ENCODE measurements around the gene RUNX1.

Gene RUNX1

GRCh38 chr21:34802180-34802899, 246.8 kb downstream of the RUNX1 start:
- DNase-seq, result no peak
- no peak overlapping the region for H3K4me3 Mint-ChIP-seq
- peaks cover 5 to 10% of the 10 kb centered on the region in 2 donors for H3K9me3 Mint-ChIP-seq
- H3K27ac Mint-ChIP-seq, result no peak overlapping the region
- H3K27me3 Mint-ChIP-seq, result no peaks in the 10 kb centered on the region
- peak; percentile 19 for ATAC-seq
- H3K4me1 Mint-ChIP-seq, result peaks cover 59% of the 10 kb centered on the region

- DNase-seq (peak; percentile 12 to 28), ATAC-seq (peak; percentile 53)
- peaks cover 52% of the 10 kb centered on the region for H3K4me1 Mint-ChIP-seq
- H3K9me3 Mint-ChIP-seq, result peaks cover 5 to 7% of the 10 kb centered on the region in 2 donors
- no peaks in the 10 kb centered on the region for H3K27me3 Mint-ChIP-seq
- H3K4me3 Mint-ChIP-seq, result no peak overlapping the region
- H3K27ac Mint-ChIP-seq, result no peak overlapping the region
Measured at GRCh38 chr21:34801519-34802132, 247.5 kb downstream of the RUNX1 start.

GRCh38 chr21:34800797-34801518, 248.1 kb downstream of the RUNX1 start:
- peaks cover 3 to 5% of the 10 kb centered on the region in 2 donors for H3K9me3 Mint-ChIP-seq

GRCh38 chr21:34799092-34799491, 250.0 kb downstream of the RUNX1 start:
- DNase-seq (no peak), ATAC-seq (no peak)
- Mint-ChIP-seq H3K27me3 (no peaks in the 10 kb centered on the region), H3K9me3 (no peaks in the 10 kb centered on the region), H3K27ac (no peak overlapping the region), H3K4me3 (no peak overlapping the region), H3K4me1 (peaks cover 27% of the 10 kb centered on the region)

More at GRCh38 chr21:34800797-34801518, 248.1 kb downstream of the RUNX1 start:
- DNase-seq (no peak), ATAC-seq (no peak)
- H3K27ac Mint-ChIP-seq, result no peak overlapping the region
- no peak overlapping the region for H3K4me3 Mint-ChIP-seq
- H3K4me1 Mint-ChIP-seq, result peaks cover 45% of the 10 kb centered on the region
- no peaks in the 10 kb centered on the region for H3K27me3 Mint-ChIP-seq

GRCh38 chr21:34797921-34798535, 251.1 kb downstream of the RUNX1 start:
- ATAC-seq (no peak), DNase-seq (no peak)
- no peaks in the 10 kb centered on the region for H3K9me3 Mint-ChIP-seq
- no peaks in the 10 kb centered on the region for H3K27me3 Mint-ChIP-seq
- H3K27ac Mint-ChIP-seq, result peak overlapping the region in 1 of 2 donors; percentile 89
- H3K4me1 Mint-ChIP-seq, result peaks cover 20% of the 10 kb centered on the region
- H3K4me3 Mint-ChIP-seq, result no peak overlapping the region

GRCh38 chr21:34797201-34797525, 251.9 kb downstream of the RUNX1 start:
- no peak overlapping the region for H3K27ac Mint-ChIP-seq
- DNase-seq (no peak), ATAC-seq (no peak)
- no peaks in the 10 kb centered on the region for H3K9me3 Mint-ChIP-seq
- H3K4me1 Mint-ChIP-seq, result peaks cover 11% of the 10 kb centered on the region
- H3K4me3 Mint-ChIP-seq, result no peak overlapping the region
- no peaks in the 10 kb centered on the region for H3K27me3 Mint-ChIP-seq

- DNase-seq (no peak), ATAC-seq (no peak)
- Mint-ChIP-seq H3K9me3 (no peaks in the 10 kb centered on the region), H3K27me3 (no peaks in the 10 kb centered on the region), H3K27ac (peak overlapping the region; percentile 33 to 66), H3K4me1 (peaks cover 6% of the 10 kb centered on the region), H3K4me3 (no peak overlapping the region)
Measured at GRCh38 chr21:34796518-34797200, 252.4 kb downstream of the RUNX1 start.

- H3K27me3 Mint-ChIP-seq, result no peaks in the 10 kb centered on the region
- H3K27ac Mint-ChIP-seq, result no peak overlapping the region
- no peak overlapping the region for H3K4me3 Mint-ChIP-seq
- DNase-seq (no peak), ATAC-seq (no peak)
- H3K4me1 Mint-ChIP-seq, result no peaks in the 10 kb centered on the region
- H3K9me3 Mint-ChIP-seq, result no peaks in the 10 kb centered on the region
Measured at GRCh38 chr21:34795548-34796180, 253.4 kb downstream of the RUNX1 start.

GRCh38 chr21:34795175-34795547, 253.9 kb downstream of the RUNX1 start:
- Mint-ChIP-seq H3K4me1 (no peaks in the 10 kb centered on the region), H3K27me3 (no peaks in the 10 kb centered on the region), H3K4me3 (no peak overlapping the region), H3K9me3 (no peaks in the 10 kb centered on the region), H3K27ac (peak overlapping the region in 1 of 2 donors; percentile 45)
- DNase-seq, result no peak
- ATAC-seq, result no peak

- no peak for ATAC-seq
- Mint-ChIP-seq H3K4me3 (no peak overlapping the region), H3K9me3 (no peaks in the 10 kb centered on the region), H3K4me1 (no peaks in the 10 kb centered on the region), H3K27me3 (no peaks in the 10 kb centered on the region), H3K27ac (peak overlapping the region in 1 of 2 donors; percentile 45)
- DNase-seq, result no peak
Measured at GRCh38 chr21:34794686-34795085, 254.4 kb downstream of the RUNX1 start.

GRCh38 chr21:34793471-34793870, 255.6 kb downstream of the RUNX1 start:
- H3K4me1 Mint-ChIP-seq, result no peaks in the 10 kb centered on the region

GRCh38 chr21:34792504-34793089, 256.5 kb downstream of the RUNX1 start:
- ATAC-seq (no peak), DNase-seq (no peak)
- H3K4me1 Mint-ChIP-seq, result no peaks in the 10 kb centered on the region
- no peaks in the 10 kb centered on the region for H3K9me3 Mint-ChIP-seq
- no peak overlapping the region for H3K4me3 Mint-ChIP-seq
- H3K27ac Mint-ChIP-seq, result peak overlapping the region in 1 of 2 donors; percentile 90
- no peaks in the 10 kb centered on the region for H3K27me3 Mint-ChIP-seq

More at GRCh38 chr21:34793471-34793870, 255.6 kb downstream of the RUNX1 start:
- H3K27me3 Mint-ChIP-seq, result no peaks in the 10 kb centered on the region
- no peak for ATAC-seq
- DNase-seq, result no peak
- no peaks in the 10 kb centered on the region for H3K9me3 Mint-ChIP-seq
- no peak overlapping the region for H3K27ac Mint-ChIP-seq
- no peak overlapping the region for H3K4me3 Mint-ChIP-seq

- no peaks in the 10 kb centered on the region for H3K9me3 Mint-ChIP-seq
- no peak for DNase-seq
- no peaks in the 10 kb centered on the region for H3K4me1 Mint-ChIP-seq
- H3K4me3 Mint-ChIP-seq, result no peak overlapping the region
- ATAC-seq, result peak; percentile 52
- no peak overlapping the region for H3K27ac Mint-ChIP-seq
- H3K27me3 Mint-ChIP-seq, result no peaks in the 10 kb centered on the region
Measured at GRCh38 chr21:34791776-34792503, 257.2 kb downstream of the RUNX1 start.

GRCh38 chr21:34790834-34791233, 258.3 kb downstream of the RUNX1 start:
- H3K4me3 Mint-ChIP-seq, result no peak overlapping the region
- no peak overlapping the region for H3K27ac Mint-ChIP-seq
- peaks cover 7% of the 10 kb centered on the region for H3K4me1 Mint-ChIP-seq
- ATAC-seq, result no peak
- H3K27me3 Mint-ChIP-seq, result no peaks in the 10 kb centered on the region
- H3K9me3 Mint-ChIP-seq, result no peaks in the 10 kb centered on the region
- DNase-seq, result no peak
